GM19238 (cell line): ENCODE data around the gene TMEM258.

ENCODE experiments used
- DNase-seq: peaks from one replicate; pipeline ENCODE4 v3.0.0; 2011; ENCODE audit warnings: low spot score; ENCODE audit not compliant: insufficient read length

Gene TMEM258

GRCh38 chr11:61777234-61778090 is 14.9 kb downstream of the TMEM258 start:
- DNase-seq = no peak

GRCh38 chr11:61776561-61777075 is 15.8 kb downstream of the TMEM258 start:
- DNase-seq = peak; percentile 88

- DNase-seq = no peak
These were observed 16.5 kb downstream of the TMEM258 start for GRCh38 chr11:61775606-61776554.

GRCh38 chr11:61775106-61775505 is 17.3 kb downstream of the TMEM258 start:
- no peak for DNase-seq

GRCh38 chr11:61774411-61774810 is 18.0 kb downstream of the TMEM258 start:
- DNase-seq = no peak

- DNase-seq = no peak
These were observed 18.6 kb downstream of the TMEM258 start for GRCh38 chr11:61773809-61774208.

- no peak for DNase-seq
These were observed 19.0 kb downstream of the TMEM258 start for GRCh38 chr11:61773356-61773755.

- DNase-seq = no peak
These were observed 20.4 kb downstream of the TMEM258 start for GRCh38 chr11:61771985-61772455.

- DNase-seq = no peak
These were observed 21.1 kb downstream of the TMEM258 start for GRCh38 chr11:61771195-61771894.

- no peak for DNase-seq
These were observed 22.3 kb downstream of the TMEM258 start for GRCh38 chr11:61769946-61770683.

- no peak for DNase-seq
These were observed 23.1 kb downstream of the TMEM258 start for GRCh38 chr11:61769169-61769920.

GRCh38 chr11:61768376-61769076 is 23.9 kb downstream of the TMEM258 start:
- no peak for DNase-seq

- DNase-seq = no peak
These were observed 26.0 kb downstream of the TMEM258 start for GRCh38 chr11:61766353-61766841.

- no peak for DNase-seq
These were observed 26.7 kb downstream of the TMEM258 start for GRCh38 chr11:61765550-61766253.

- DNase-seq = no peak
These were observed 27.7 kb downstream of the TMEM258 start for GRCh38 chr11:61764606-61765260.

- DNase-seq = no peak
These were observed 28.3 kb downstream of the TMEM258 start for GRCh38 chr11:61763930-61764605.

- no peak for DNase-seq
These were observed 29.6 kb downstream of the TMEM258 start for GRCh38 chr11:61762798-61763197.
